HG03159 (cell line): ENCODE measurements around the gene PPM1F.

Source experiments
- ATAC-seq: cut with Tn5 transposase; IDR thresholded peaks from one replicate; pipeline ENCODE4 v1.9.1; 2021; ENCODE audit warnings: mild to moderate bottlenecking, moderate library complexity; ENCODE audit not compliant: unreplicated experiment

The PPM1F gene

GRCh38 chr22:21952586-21953571 is at the start of gene PPM1F:
TSS of gene PPM1F (minus strand) at chr22:21952848. CDS start at chr22:21946048, 6,800 bp downstream.
- ATAC-seq: no peak

- no peak for ATAC-seq
Measured at GRCh38 chr22:22001664-22002525, 49.2 kb upstream of the PPM1F start.

GRCh38 chr22:21998595-21999247 is 46.1 kb upstream of the PPM1F start:
- no peak for ATAC-seq

- ATAC-seq: no peak
Measured at GRCh38 chr22:21996175-21996720, 43.6 kb upstream of the PPM1F start.

GRCh38 chr22:21995660-21996059 is 43.0 kb upstream of the PPM1F start:
- ATAC-seq: no peak

- ATAC-seq: no peak
Measured at GRCh38 chr22:21994881-21995444, 42.3 kb upstream of the PPM1F start.

- no peak for ATAC-seq
Measured at GRCh38 chr22:21992593-21993237, 40.1 kb upstream of the PPM1F start.

GRCh38 chr22:21991774-21992173 is 39.1 kb upstream of the PPM1F start:
- no peak for ATAC-seq

GRCh38 chr22:21991304-21991596 is 38.6 kb upstream of the PPM1F start:
- ATAC-seq: no peak

GRCh38 chr22:21990445-21991303 is 38.0 kb upstream of the PPM1F start:
- no peak for ATAC-seq

GRCh38 chr22:21989049-21989448 is 36.4 kb upstream of the PPM1F start:
- no peak for ATAC-seq

GRCh38 chr22:21985214-21985613 is 32.6 kb upstream of the PPM1F start:
- no peak for ATAC-seq

GRCh38 chr22:21984793-21985192 is 32.1 kb upstream of the PPM1F start:
- no peak for ATAC-seq

- ATAC-seq: no peak
Measured at GRCh38 chr22:21982338-21982965, 29.8 kb upstream of the PPM1F start, which contains the start of gene TOP3B. TSS of gene TOP3B (minus strand) at chr22:21982787. CDS start at chr22:21975709, 7,078 bp downstream.

- no peak for ATAC-seq
Measured at GRCh38 chr22:21981874-21982273, 29.2 kb upstream of the PPM1F start.

- ATAC-seq: no peak
Measured at GRCh38 chr22:21980547-21980946, 27.9 kb upstream of the PPM1F start.

GRCh38 chr22:21978564-21979386 is 26.1 kb upstream of the PPM1F start:
- no peak for ATAC-seq

GRCh38 chr22:21977814-21978213 is 25.2 kb upstream of the PPM1F start:
- no peak for ATAC-seq
